Psoas muscle (tissue), 8 donors: ENCODE measurements around the gene RNF130. TPM values are rescaled to one million over a fixed set of nuclear protein-coding genes. Genes with fewer than 3 reads are reported as not detected.

Experiments
- ATAC-seq, 4 donors: fragments of 200-7000 bp; cut with Tn5 transposase; one replicate each; pipeline ENCODE4 v1.9.1; 2020; ENCODE audit warnings: moderate library complexity in 3 of 4, mild to moderate bottlenecking in 2 of 4
- DNase-seq, 2 donors: peaks; one replicate each; pipeline ENCODE4 v3.0.0-alpha.2; 2020
- H3K27ac ChIP-seq: fragments of 200-600 bp; one replicate; pipeline ENCODE4 v1.8.0; 2022
- H3K27me3 ChIP-seq, 3 donors: fragments of 200-600 bp in 1 of 3; one replicate each; pipeline versions ENCODE4 v1.6.1 to v1.8.0; 2013 to 2022; ENCODE audit warnings: low read length in 2 of 3, mild to moderate bottlenecking in 2 of 3, moderate library complexity in 1 of 3; ENCODE audit not compliant: insufficient read depth in 3 of 3
- H3K36me3 ChIP-seq, 2 donors: fragments of 200-600 bp in 1 of 2; one replicate each; pipeline versions ENCODE4 v1.6.1 to v1.8.0; 2013 to 2022; ENCODE audit warnings: low read depth in 1 of 2, mild to moderate bottlenecking in 1 of 2, moderate library complexity in 1 of 2; ENCODE audit not compliant: insufficient read depth in 1 of 2
- H3K4me1 ChIP-seq: fragments of 200-600 bp; one replicate; pipeline ENCODE4 v1.8.0; 2022
- H3K4me3 ChIP-seq: fragments of 200-600 bp; one replicate; pipeline ENCODE4 v1.8.0; 2022; ENCODE audit warnings: mild to moderate bottlenecking
- H3K9me3 ChIP-seq: fragments of 200-600 bp; one replicate; pipeline ENCODE4 v1.8.0; 2022
- CTCF ChIP-seq: fragments of 200-600 bp; IDR thresholded peaks from one replicate; pipeline ENCODE4 v1.8.0; 2022; ENCODE audit warnings: antibody characterized with exemption
- WGBS, 3 donors: extraction: QIAGEN DNeasy Blood & Tissue Kit; methylation state at CpG; one replicate each; pipeline versions ENCODE4 v1.1.6 to v1.1.7; 2013; 5-methylcytosine and 5-hydroxymethylcytosine counted together
- intact Hi-C, 2 donors: fragments of 100-400 bp; cut with DNase I; formaldehyde crosslinking; loops; one replicate each; pipeline versions ENCODE4 v1.11.0 to v1.14.2; 2022
- polyA plus RNA-seq, 3 donors: library from polyadenylated mRNA; stranded (reverse); fragments of 200-250 nt; gene quantifications; one replicate each; pipeline ENCODE4 v1.2.3, GENCODE V29; 2013
- total RNA-seq, 4 donors: library from RNA; stranded (reverse); fragmentation: NEBNext Ultra II Directional in 2 of 4; extraction: Animal tissue kit (Norgen Biotek cat#: 25700) in 2 of 4; gene quantifications; one replicate each; pipeline versions ENCODE4 v1.2.1 to v1.2.4, GENCODE V29; 2021 to 2023
- donor health status: healthy with polysubstance abuse.
- donor health status: DM: no; HTN: no; CAD: no; lungs with moderate emphysema.
- donor health status: Bipolar disorder and iron deficiency.
- donor health status: healthy.
- donor health status: DM: yes; HTN: yes; CAD: no.
- donor health status: DM: no; HTN: no; CAD: no.
- donor health status: DM: no; HTN: no; CAD: no.
- donor health status: DM: yes; HTN: yes; CAD: no.

RNF130 gene
- total and polyA plus RNA-seq, 7 donors: 34.1 to 45.3 (median 37.2) TPM

- Histone ChIP-seq H3K9me3 (peaks cover 2% of the 10 kb centered on the region), H3K36me3 (no peaks in the 10 kb centered on the region), H3K27me3 (peaks cover 0 to 15% (median 3%) of the 10 kb centered on the region in 3 donors), H3K4me3 (no peak overlapping the region), H3K27ac (no peak overlapping the region), H3K4me1 (no peaks in the 10 kb centered on the region)
- DNase-seq (no peak), ATAC-seq (no peak)
- WGBS, 3 donors: 71 to 77% (median 76%) methylated on average over 26 to 29 of the region's 29 CpGs
- intact Hi-C loops: no loop called here
- no peak for TF ChIP-seq CTCF
These were observed 29.3 kb upstream of the RNF130 start for GRCh38 chr5:180100621-180101450.

DNA sequence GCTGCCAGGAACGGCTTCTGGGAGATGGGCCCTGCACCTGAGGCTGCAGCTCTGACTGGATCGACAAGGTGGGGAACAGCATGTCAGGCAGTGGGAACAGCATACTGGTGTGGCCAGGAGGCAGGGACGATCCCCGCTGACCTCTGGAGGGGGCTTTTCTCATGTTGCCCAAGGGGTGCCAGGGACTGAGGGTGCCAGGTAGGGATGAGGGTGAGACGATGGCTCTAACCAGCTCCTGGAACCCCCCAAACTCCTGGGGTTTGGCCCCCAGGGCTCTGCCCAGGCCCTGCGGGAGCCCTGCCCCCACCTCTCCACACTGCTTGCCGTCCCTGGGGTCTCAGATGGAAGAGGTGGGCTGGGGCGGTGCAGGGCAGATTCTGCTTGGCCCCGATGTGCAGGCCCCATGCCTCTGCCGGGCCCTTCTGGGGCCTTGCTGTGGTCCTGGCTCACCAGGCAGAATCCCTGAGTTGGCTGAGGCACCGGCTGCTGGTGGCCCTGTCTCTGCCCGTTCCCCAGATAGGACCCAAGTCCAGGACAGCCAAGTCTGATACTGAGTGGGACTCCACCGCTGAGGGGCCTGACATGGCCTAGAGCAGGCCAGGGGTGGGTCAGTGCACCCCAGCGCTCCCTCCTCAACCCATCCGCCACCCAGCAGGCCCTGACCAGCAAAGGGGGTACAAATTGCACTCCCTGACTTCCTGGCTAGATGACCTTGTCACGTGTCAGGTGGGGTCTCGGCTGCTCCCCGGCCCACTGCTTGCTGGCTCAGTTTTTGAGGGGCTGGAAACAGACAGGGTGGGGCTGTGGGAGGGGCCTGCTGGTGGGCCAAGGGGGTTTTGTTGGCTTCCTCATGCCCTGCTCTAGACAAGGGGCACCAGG is 28.4 kb upstream of the RNF130 start:
- no peak overlapping the region for H3K4me3 ChIP-seq
- 84 to 88% (median 85%) methylated on average over 18 of the region's 18 CpGs for WGBS, 3 donors
- no peaks in the 10 kb centered on the region for H3K36me3 ChIP-seq
- intact Hi-C loops: loop anchor here in 1 of 2 donors (10.0 kb wide), 1 partner anchor 295 kb away; the partner anchor contains the start of gene MGAT4B
- no peak overlapping the region for H3K27ac ChIP-seq
- H3K4me1 ChIP-seq: no peaks in the 10 kb centered on the region
- no peak for TF ChIP-seq CTCF
- peaks cover 0 to 12% (median 3%) of the 10 kb centered on the region in 3 donors for H3K27me3 ChIP-seq
- H3K9me3 ChIP-seq: no peaks in the 10 kb centered on the region
- DNase-seq (no peak), ATAC-seq (no peak)

GRCh38 chr5:180098991-180099732 is 27.6 kb upstream of the RNF130 start:
- Histone ChIP-seq H3K4me1 (no peaks in the 10 kb centered on the region), H3K27me3 (peaks cover 0 to 7% (median 3%) of the 10 kb centered on the region in 3 donors), H3K27ac (no peak overlapping the region), H3K9me3 (no peaks in the 10 kb centered on the region), H3K4me3 (no peak overlapping the region), H3K36me3 (no peaks in the 10 kb centered on the region)
- ATAC-seq (no peak), DNase-seq (no peak)
- no peak for TF ChIP-seq CTCF
- 79 to 82% (median 81%) methylated on average over 17 to 18 of the region's 18 CpGs for WGBS, 3 donors
- intact Hi-C loops: loop anchor here in 1 of 2 donors (10.0 kb wide), 1 partner anchor 294 kb away; the partner anchor contains the start of gene MGAT4B

DNA sequence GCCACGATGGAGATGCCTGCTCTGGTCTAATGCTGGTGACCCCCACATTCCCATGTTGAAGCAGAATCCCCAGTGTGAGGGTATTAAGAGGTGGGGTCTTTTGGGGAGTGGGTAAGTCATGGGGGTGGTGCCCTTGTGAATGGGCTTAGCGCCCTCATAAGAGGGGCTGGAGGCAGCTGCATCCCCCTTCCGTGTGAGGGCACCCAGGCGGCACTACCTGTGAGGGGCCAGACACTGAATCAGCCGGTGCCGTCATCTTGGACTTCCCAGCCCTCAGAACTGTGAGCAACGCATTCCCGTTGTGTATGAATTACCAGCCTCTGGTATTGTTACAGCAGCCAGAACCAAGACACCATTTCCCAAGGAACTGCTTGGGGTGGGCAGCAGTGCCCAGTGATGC is 27.0 kb upstream of the RNF130 start:
- Histone ChIP-seq H3K4me3 (no peak overlapping the region), H3K36me3 (no peaks in the 10 kb centered on the region), H3K27ac (no peak overlapping the region), H3K4me1 (no peaks in the 10 kb centered on the region), H3K9me3 (no peaks in the 10 kb centered on the region), H3K27me3 (peaks cover 0 to 4% (median 3%) of the 10 kb centered on the region in 3 donors)
- no peak for DNase-seq
- intact Hi-C loops: loop anchor here in 1 of 2 donors (10.0 kb wide), 1 partner anchor 294 kb away; the partner anchor contains the start of gene MGAT4B
- no peak for ATAC-seq
- no peak for TF ChIP-seq CTCF
- WGBS, 3 donors: 82 to 87% (median 86%) methylated on average over 8 of the region's 8 CpGs
